HEK293 (cell line): ENCODE measurements around the gene CSNK2A1.

Experiments used
- CTCF ChIA-PET: fragments of 350-600 bp; formaldehyde crosslinking; extraction: SDS; loops from one replicate; lab custom pipeline; 2021; ENCODE audit warnings: antibody characterized with exemption; lab: Yijun Ruan, JAX
- POLR2A ChIA-PET: fragments of 300-600 bp; formaldehyde crosslinking; extraction: SDS; loops from one replicate; lab custom pipeline; 2020; ENCODE audit warnings: antibody characterized with exemption, inconsistent platforms; lab: Yijun Ruan, JAX
- H3K27ac ChIP-seq: fragments of 200-500 bp; sonication (Bioruptor generic); 2 replicates; pipeline ENCODE4 v1.5.1; 2014; ENCODE audit warnings: low read depth, low read length, control low read depth, inconsistent platforms; ENCODE audit errors: extremely low read depth
- H3K36me3 ChIP-seq, 2 experiments: fragments of 200-500 bp in 1 of 2; sonication (Bioruptor generic) in 1 of 2; 1 replicate in 1 of 2; 2 replicates in 1 of 2; pipeline ENCODE4 v1.5.1; 2014 to 2017; ENCODE audit warnings: inconsistent platforms in 2 of 2, low read length in 2 of 2; ENCODE audit not compliant: control insufficient read depth in 2 of 2, insufficient read depth in 1 of 2
- H3K4me1 ChIP-seq: fragments of 200-500 bp; sonication (Bioruptor generic); 2 replicates; pipeline ENCODE4 v1.5.1; 2014; ENCODE audit warnings: mild to moderate bottlenecking, low read length, inconsistent platforms; ENCODE audit not compliant: control insufficient read depth, insufficient read depth
- H3K4me3 ChIP-seq: 2 replicates; pipeline ENCODE4 v1.5.1; 2011; ENCODE audit warnings: low read depth, mild to moderate bottlenecking, control low read depth, low read length, moderate library complexity
- H3K9me3 ChIP-seq: fragments of 200-500 bp; sonication (Bioruptor generic); 2 replicates; pipeline ENCODE4 v1.5.1; 2014; ENCODE audit warnings: low read depth, low read length, inconsistent platforms; ENCODE audit not compliant: control insufficient read depth, insufficient read depth
- HOXD13 ChIP-seq: sonication (generic); formaldehyde crosslinking; IDR thresholded peaks from 2 replicates; pipeline ENCODE4 v1.8.0; 2022; ENCODE audit warnings: missing genetic modification reagents, borderline replicate concordance
- KLF1 ChIP-seq: fragments of 450-650 bp; formaldehyde crosslinking; IDR thresholded peaks from 2 replicates; pipeline ENCODE4 v1.5.1; 2016; ENCODE audit warnings: missing biosample characterization, missing genetic modification characterization
- KLF8 ChIP-seq: fragments of 450-650 bp; formaldehyde crosslinking; IDR thresholded peaks from 2 replicates; pipeline ENCODE4 v1.5.1; 2016; ENCODE audit warnings: missing biosample characterization, missing genetic modification characterization
- PRDM1 ChIP-seq: fragments of 450-650 bp; formaldehyde crosslinking; IDR thresholded peaks from 2 replicates; pipeline ENCODE4; 2016; ENCODE audit warnings: missing biosample characterization, missing genetic modification characterization
- ZEB2 ChIP-seq: fragments of 450-650 bp; formaldehyde crosslinking; IDR thresholded peaks from 2 replicates; pipeline ENCODE4 v1.5.1; 2016; ENCODE audit warnings: missing biosample characterization, missing genetic modification characterization
- ZNF114 ChIP-seq: fragments of 450-650 bp; formaldehyde crosslinking; IDR thresholded peaks from 2 replicates; pipeline ENCODE4 v1.5.0; 2017; ENCODE audit warnings: missing biosample characterization, missing genetic modification characterization
- ZNF138 ChIP-seq: fragments of 450-650 bp; formaldehyde crosslinking; IDR thresholded peaks from 2 replicates; pipeline ENCODE4 v1.5.1; 2016; ENCODE audit warnings: missing biosample characterization, missing genetic modification characterization, borderline replicate concordance
- ZNF23 ChIP-seq: fragments of 450-650 bp; formaldehyde crosslinking; IDR thresholded peaks from 2 replicates; pipeline ENCODE4 v1.5.1; 2016; ENCODE audit warnings: missing biosample characterization, missing genetic modification characterization, borderline replicate concordance
- ZNF350 ChIP-seq: fragments of 450-650 bp; formaldehyde crosslinking; IDR thresholded peaks from 2 replicates; pipeline ENCODE4 v1.5.0; 2017; ENCODE audit warnings: missing biosample characterization, mild to moderate bottlenecking, missing genetic modification characterization
- ZNF501 ChIP-seq: fragments of 450-650 bp; formaldehyde crosslinking; IDR thresholded peaks from 2 replicates; pipeline ENCODE4 v1.5.1; 2016; ENCODE audit warnings: missing biosample characterization, missing genetic modification characterization
- ZNF660 ChIP-seq: fragments of 450-650 bp; IDR thresholded peaks from 2 replicates; pipeline ENCODE4 v1.5.1; 2018; ENCODE audit warnings: missing biosample characterization, mild to moderate bottlenecking, missing genetic modification characterization
- TF ChIP-seq, protein P1 (sequence below): fragments of 450-650 bp; formaldehyde crosslinking; IDR thresholded peaks from 2 replicates; pipeline ENCODE4 v1.5.1; 2017; ENCODE audit warnings: missing biosample characterization, missing genetic modification characterization
- TF ChIP-seq, protein P2 (sequence below): fragments of 450-650 bp; formaldehyde crosslinking; IDR thresholded peaks from 2 replicates; pipeline ENCODE4 v1.5.1; 2016; ENCODE audit warnings: missing biosample characterization, missing genetic modification characterization
- TF ChIP-seq, protein P3 (sequence below): fragments of 450-650 bp; formaldehyde crosslinking; IDR thresholded peaks from 2 replicates; pipeline ENCODE4 v1.5.1; 2017; ENCODE audit warnings: missing biosample characterization, missing genetic modification characterization
- TF ChIP-seq, protein P4 (sequence below): fragments of 450-650 bp; formaldehyde crosslinking; IDR thresholded peaks from 2 replicates; pipeline ENCODE4 v1.5.1; 2016; ENCODE audit warnings: missing biosample characterization, missing genetic modification characterization
- TF ChIP-seq, protein P5 (sequence below): fragments of 450-650 bp; formaldehyde crosslinking; IDR thresholded peaks from 2 replicates; pipeline ENCODE4 v1.5.1; 2016; ENCODE audit warnings: missing biosample characterization, missing genetic modification characterization, low read depth

The CSNK2A1 gene

DNA sequence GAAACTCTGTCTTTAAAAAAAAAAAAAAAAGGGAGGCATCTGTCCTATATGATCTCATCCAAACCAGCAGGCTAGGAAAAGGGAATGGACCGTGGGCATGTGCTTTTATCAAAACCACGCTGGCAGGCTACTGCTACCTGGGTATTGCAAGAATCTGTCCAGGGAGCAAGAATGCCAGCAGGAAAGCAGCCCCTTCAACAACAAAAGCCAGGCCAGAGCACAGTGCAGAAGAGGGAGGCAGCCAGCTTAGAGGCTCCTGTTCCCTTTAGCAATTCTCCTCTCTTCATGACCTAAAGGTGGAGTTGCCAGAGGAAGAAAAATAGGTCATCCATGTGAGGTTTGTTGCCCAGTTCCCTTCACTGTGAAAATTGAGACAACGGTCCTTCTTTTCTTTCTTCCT is 99.5 kb downstream of the CSNK2A1 start:
- TF ChIP-seq, protein P1, sequence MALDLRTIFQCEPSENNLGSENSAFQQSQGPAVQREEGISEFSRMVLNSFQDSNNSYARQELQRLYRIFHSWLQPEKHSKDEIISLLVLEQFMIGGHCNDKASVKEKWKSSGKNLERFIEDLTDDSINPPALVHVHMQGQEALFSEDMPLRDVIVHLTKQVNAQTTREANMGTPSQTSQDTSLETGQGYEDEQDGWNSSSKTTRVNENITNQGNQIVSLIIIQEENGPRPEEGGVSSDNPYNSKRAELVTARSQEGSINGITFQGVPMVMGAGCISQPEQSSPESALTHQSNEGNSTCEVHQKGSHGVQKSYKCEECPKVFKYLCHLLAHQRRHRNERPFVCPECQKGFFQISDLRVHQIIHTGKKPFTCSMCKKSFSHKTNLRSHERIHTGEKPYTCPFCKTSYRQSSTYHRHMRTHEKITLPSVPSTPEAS (tag by site-specific recombination), result no peak
- TF ChIP-seq ZNF138 (tag by site-specific recombination), result no peak
- TF ChIP-seq ZNF23 (tag by site-specific recombination), result no peak
- TF ChIP-seq, protein P2, sequence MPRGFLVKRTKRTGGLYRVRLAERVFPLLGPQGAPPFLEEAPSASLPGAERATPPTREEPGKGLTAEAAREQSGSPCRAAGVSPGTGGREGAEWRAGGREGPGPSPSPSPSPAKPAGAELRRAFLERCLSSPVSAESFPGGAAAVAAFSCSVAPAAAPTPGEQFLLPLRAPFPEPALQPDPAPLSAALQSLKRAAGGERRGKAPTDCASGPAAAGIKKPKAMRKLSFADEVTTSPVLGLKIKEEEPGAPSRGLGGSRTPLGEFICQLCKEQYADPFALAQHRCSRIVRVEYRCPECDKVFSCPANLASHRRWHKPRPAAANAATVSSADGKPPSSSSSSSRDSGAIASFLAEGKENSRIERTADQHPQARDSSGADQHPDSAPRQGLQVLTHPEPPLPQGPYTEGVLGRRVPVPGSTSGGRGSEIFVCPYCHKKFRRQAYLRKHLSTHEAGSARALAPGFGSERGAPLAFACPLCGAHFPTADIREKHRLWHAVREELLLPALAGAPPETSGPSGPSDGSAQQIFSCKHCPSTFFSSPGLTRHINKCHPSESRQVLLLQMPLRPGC (tag by site-specific recombination), result no peak
- TF ChIP-seq, protein P3, sequence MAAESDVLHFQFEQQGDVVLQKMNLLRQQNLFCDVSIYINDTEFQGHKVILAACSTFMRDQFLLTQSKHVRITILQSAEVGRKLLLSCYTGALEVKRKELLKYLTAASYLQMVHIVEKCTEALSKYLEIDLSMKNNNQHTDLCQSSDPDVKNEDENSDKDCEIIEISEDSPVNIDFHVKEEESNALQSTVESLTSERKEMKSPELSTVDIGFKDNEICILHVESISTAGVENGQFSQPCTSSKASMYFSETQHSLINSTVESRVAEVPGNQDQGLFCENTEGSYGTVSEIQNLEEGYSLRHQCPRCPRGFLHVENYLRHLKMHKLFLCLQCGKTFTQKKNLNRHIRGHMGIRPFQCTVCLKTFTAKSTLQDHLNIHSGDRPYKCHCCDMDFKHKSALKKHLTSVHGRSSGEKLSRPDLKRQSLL (tag by site-specific recombination), result no peak
- TF ChIP-seq HOXD13 (CRISPR knock-in tag), result no peak
- no peak for TF ChIP-seq KLF8 (tag by site-specific recombination)
- TF ChIP-seq ZEB2 (tag by site-specific recombination), result no peak
- TF ChIP-seq ZNF114 (tag by site-specific recombination), result no peak
- TF ChIP-seq, protein P4, sequence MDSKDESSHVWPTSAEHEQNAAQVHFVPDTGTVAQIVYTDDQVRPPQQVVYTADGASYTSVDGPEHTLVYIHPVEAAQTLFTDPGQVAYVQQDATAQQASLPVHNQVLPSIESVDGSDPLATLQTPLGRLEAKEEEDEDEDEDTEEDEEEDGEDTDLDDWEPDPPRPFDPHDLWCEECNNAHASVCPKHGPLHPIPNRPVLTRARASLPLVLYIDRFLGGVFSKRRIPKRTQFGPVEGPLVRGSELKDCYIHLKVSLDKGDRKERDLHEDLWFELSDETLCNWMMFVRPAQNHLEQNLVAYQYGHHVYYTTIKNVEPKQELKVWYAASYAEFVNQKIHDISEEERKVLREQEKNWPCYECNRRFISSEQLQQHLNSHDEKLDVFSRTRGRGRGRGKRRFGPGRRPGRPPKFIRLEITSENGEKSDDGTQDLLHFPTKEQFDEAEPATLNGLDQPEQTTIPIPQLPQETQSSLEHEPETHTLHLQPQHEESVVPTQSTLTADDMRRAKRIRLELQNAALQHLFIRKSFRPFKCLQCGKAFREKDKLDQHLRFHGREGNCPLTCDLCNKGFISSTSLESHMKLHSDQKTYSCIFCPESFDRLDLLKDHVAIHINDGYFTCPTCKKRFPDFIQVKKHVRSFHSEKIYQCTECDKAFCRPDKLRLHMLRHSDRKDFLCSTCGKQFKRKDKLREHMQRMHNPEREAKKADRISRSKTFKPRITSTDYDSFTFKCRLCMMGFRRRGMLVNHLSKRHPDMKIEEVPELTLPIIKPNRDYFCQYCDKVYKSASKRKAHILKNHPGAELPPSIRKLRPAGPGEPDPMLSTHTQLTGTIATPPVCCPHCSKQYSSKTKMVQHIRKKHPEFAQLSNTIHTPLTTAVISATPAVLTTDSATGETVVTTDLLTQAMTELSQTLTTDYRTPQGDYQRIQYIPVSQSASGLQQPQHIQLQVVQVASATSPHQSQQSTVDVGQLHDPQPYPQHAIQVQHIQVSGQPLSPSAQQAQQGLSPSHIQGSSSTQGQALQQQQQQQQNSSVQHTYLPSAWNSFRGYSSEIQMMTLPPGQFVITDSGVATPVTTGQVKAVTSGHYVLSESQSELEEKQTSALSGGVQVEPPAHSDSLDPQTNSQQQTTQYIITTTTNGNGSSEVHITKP (tag by site-specific recombination), result no peak
- no peak for TF ChIP-seq KLF1 (tag by site-specific recombination)
- TF ChIP-seq, protein P5, sequence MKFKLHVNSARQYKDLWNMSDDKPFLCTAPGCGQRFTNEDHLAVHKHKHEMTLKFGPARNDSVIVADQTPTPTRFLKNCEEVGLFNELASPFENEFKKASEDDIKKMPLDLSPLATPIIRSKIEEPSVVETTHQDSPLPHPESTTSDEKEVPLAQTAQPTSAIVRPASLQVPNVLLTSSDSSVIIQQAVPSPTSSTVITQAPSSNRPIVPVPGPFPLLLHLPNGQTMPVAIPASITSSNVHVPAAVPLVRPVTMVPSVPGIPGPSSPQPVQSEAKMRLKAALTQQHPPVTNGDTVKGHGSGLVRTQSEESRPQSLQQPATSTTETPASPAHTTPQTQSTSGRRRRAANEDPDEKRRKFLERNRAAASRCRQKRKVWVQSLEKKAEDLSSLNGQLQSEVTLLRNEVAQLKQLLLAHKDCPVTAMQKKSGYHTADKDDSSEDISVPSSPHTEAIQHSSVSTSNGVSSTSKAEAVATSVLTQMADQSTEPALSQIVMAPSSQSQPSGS (tag by site-specific recombination), result no peak
- no peak for TF ChIP-seq ZNF350 (tag by site-specific recombination)
- TF ChIP-seq ZNF501 (tag by site-specific recombination), result no peak
- ChIA-PET POLR2A (no interaction called here), CTCF (interaction anchor here (3.0 kb wide), 1 partner anchor 12 kb away, joined by 14 read pairs; no protein-coding TSS in a partner anchor)
- H3K36me3 ChIP-seq, result peaks cover 49 to 77% of the 10 kb centered on the region in 2 experiments
- no peaks in the 10 kb centered on the region for H3K4me1 ChIP-seq
- no peaks in the 10 kb centered on the region for H3K9me3 ChIP-seq
- no peak overlapping the region for H3K27ac ChIP-seq
- no peak overlapping the region for H3K4me3 ChIP-seq

DNA sequence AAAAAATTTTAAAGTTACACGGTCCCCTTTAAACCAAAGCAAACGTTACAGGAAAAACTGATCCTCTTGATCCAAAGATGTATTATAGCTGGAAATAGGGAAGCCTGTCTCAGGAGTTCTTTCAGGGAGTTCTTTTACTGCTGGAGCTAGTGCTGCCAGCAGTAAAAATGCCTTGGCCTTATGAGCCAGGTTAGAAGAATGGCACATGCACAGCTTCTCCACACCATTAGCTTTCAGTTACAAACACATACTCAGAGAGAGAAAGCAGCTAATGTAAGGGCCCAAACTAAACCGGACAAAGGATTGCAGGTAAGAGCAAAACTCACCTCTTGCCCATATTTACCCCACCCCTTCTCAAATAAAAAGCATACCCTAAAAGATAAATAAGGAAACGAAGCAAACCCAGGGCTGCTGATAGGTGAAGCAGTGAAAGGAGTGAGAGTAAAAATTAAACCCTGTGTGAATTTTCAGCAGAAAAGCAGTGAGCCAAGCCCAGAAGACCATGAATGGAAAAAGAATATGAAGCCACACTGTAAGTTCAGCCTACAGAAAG is 100.3 kb downstream of the CSNK2A1 start:
- H3K4me3 ChIP-seq, result no peak overlapping the region
- CTCF ChIA-PET, result interaction anchor here (0.7 to 3.0 kb wide), 3 partner anchors 11 to 112 kb away, joined by 3 to 14 read pairs (median 4); no protein-coding TSS in a partner anchor
- TF ChIP-seq PRDM1 (tag by site-specific recombination) (peak; percentile 80), ZNF660 (tag by site-specific recombination) (no peak)
- TF ChIP-seq, all 188 proteins: peak for 1

More for the DNA sequence above, 100.3 kb downstream of the CSNK2A1 start:
- Histone ChIP-seq H3K27ac (no peak overlapping the region), H3K36me3 (peaks cover 49 to 85% of the 10 kb centered on the region in 2 experiments), H3K4me1 (no peaks in the 10 kb centered on the region), H3K9me3 (no peaks in the 10 kb centered on the region)
- POLR2A ChIA-PET, result no interaction called here
